Duodenal mucosa (tissue), 2 donors: ENCODE measurements around the gene MTRF1L.
A peak's percentile ranks its signal among the peaks of the same experiment; 100 is the strongest.
"Not testable (repeated sequence)": the region's sequence is repeated elsewhere in the genome, so short reads cannot be mapped to it uniquely, and the experiment has no call there.

Experiments used
- H3K27ac ChIP-seq: one replicate; pipeline ENCODE4 v1.7.0; 2013; ENCODE audit warnings: low read depth, low read length
- H3K27me3 ChIP-seq, 2 donors: one replicate each; pipeline ENCODE4 v1.7.0; 2013; ENCODE audit warnings: low read length in 2 of 2, control low read depth in 1 of 2; ENCODE audit not compliant: insufficient read depth in 2 of 2, control insufficient read depth in 1 of 2
- H3K36me3 ChIP-seq, 2 donors: one replicate each; pipeline ENCODE4 v1.7.0; 2013; ENCODE audit warnings: low read length in 2 of 2, control low read depth in 1 of 2; ENCODE audit not compliant: insufficient read depth in 2 of 2, control insufficient read depth in 1 of 2
- H3K4me1 ChIP-seq, 2 donors: one replicate each; pipeline ENCODE4 v1.7.0; 2013; ENCODE audit warnings: low read length in 2 of 2, control low read depth in 1 of 2; ENCODE audit not compliant: insufficient read depth in 2 of 2, control insufficient read depth in 1 of 2
- H3K4me3 ChIP-seq, 2 donors: one replicate each; pipeline ENCODE4 v1.7.0; 2013; ENCODE audit warnings: low read length in 2 of 2, low read depth in 1 of 2
- H3K9ac ChIP-seq, 2 donors: one replicate each; pipeline ENCODE4 v1.7.0; 2013; ENCODE audit warnings: low read length in 2 of 2, low read depth in 1 of 2
- H3K9me3 ChIP-seq, 2 donors: one replicate each; pipeline ENCODE4 v1.7.0; 2013; ENCODE audit warnings: low read length in 2 of 2, control low read depth in 1 of 2; ENCODE audit not compliant: control insufficient read depth in 1 of 2

Gene MTRF1L

DNA sequence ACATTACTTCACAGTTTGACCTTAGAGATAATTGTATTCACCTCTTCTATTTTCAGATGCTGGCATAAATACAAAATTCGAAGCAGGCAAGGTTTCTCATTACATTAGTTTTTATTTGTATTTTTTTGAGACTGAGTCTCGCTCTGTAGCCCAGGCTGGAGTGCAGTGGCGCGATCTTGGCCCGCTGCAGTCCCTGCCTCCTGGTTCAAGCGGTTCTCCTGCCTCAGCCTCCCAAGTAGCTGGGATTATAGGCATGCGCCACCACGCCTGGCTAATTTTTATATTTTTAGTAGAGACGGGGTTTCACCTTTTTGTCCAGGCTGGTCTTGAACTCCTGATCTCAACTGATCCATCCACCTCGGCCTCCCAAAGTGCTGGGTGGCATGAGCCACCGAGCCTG lies 17.2 kb downstream of the MTRF1L start:
- not testable (repeated sequence) for H3K9ac ChIP-seq, H3K27ac ChIP-seq, H3K9me3 ChIP-seq, H3K4me3 ChIP-seq, H3K36me3 ChIP-seq, H3K27me3 ChIP-seq
- peaks cover 23% of the 10 kb centered on the region in 2 donors for H3K4me1 ChIP-seq

DNA sequence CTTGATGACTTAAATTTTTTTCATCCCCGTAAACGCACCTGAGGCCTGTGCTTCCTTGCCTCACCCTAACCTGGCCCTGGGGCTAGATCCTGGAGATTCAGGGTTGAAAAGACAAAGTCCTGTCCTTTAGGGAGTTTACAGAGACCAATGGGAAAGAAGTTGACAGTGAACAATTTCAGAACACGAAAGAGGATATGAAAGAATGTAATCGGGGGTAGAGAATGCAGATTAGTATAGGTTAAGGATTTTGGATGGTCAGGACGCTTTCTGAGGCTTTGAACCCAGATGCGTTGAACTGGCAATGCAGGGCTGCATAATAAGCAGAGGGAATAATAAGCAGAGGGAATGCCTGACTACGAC lies 18.0 kb downstream of the MTRF1L start:
- H3K27me3 ChIP-seq: no peaks in the 10 kb centered on the region
- no peaks in the 10 kb centered on the region for H3K9me3 ChIP-seq
- H3K36me3 ChIP-seq: peaks cover 0 to 3% of the 10 kb centered on the region in 2 donors
- peaks cover 23 to 26% of the 10 kb centered on the region in 2 donors for H3K4me1 ChIP-seq
- peak overlapping the region; percentile 92 to 97 for H3K4me3 ChIP-seq
- peak overlapping the region; percentile 43 to 82 for H3K9ac ChIP-seq
- no peak overlapping the region for H3K27ac ChIP-seq

DNA sequence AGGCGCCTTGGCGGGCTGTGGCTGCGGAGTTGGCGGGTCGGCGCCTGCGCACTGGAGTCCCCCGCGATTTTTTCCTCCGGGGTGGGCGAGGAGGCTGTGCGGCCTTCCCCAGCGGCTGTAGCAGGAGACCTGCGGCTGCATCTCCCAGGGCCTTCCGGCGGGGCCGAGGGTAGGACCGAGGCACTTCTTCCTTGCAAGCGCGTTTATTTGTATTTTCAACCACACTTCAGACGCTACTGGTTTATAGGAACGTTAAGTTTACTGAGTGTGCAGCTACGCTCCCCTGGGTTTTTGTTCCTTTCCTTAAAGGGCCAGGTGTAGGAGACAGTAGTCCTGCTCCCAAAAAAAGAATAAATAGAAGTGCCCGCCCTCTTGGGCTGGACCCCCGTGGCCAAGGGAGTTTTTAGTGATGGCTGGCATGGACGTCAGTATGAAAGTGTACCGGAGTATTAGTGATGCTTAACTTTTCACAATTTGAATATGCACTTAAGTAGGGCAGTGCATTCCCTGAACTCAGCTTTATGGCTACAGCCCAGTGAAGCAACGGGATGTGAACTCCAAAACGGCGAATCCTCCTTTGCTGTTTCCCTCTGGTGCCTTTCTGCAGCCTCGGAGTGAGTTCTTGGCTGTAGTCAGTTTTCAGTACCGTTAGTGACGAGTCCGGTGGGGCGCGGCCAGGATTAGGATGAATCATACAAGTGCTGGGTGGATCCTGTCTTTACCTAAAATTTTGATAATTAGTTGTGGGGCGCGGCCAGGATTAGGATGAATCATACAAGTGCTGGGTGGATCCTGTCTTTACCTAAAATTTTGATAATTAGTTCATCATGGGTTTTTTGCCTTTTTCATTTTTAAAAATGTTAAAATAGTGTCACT lies 18.6 kb downstream of the MTRF1L start:
- Histone ChIP-seq H3K4me3 (peak overlapping the region; percentile 92 to 97), H3K27ac (peak overlapping the region; percentile 87), H3K9me3 (no peaks in the 10 kb centered on the region), H3K4me1 (peaks cover 23 to 26% of the 10 kb centered on the region in 2 donors), H3K36me3 (peaks cover 0 to 3% of the 10 kb centered on the region in 2 donors), H3K27me3 (no peaks in the 10 kb centered on the region), H3K9ac (peak overlapping the region; percentile 82 to 91)

DNA sequence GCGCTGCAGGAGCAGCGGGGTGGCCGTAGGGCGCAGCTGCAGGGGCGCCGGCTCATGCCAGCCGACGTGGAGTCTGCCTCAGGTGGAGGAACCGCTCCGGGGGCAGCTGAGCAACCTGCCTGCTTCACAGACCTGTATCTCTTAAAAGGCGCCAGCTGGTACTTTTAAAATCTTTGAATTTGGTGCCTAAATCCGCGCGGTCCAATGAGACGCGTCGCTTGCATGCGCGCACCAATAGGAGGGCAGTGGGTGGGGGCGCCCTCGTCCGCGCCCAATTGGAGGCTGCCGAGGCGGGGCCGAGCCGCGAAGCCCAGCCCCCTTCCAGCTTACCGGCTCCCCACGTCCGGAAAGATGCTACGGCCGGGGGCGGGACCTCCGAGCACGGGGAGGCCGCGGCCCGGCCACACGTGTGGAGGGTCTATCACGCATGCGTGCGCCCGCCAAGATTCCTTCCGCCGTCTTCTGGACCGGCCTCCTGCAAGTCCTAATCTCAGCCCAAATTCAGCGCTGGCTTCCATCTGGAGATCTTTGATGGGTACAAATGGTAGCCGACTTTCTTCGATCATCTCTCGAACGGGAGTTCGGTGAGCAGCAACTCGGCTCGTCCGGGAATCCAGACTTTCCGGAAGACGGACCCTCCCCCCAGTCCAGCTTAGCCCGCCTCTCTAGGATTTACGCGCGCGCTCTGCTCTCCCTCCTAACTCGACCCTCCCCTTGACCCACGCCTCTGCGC lies 19.4 kb downstream of the MTRF1L start, which contains the start of gene FBXO5:
Gene FBXO5 (minus strand): TSS at position 138 of the 733 bp plus-strand sequence. CDS start 82 bp downstream, at position 56.
- H3K9me3 ChIP-seq: no peaks in the 10 kb centered on the region
- peaks cover 0 to 3% of the 10 kb centered on the region in 2 donors for H3K36me3 ChIP-seq
- H3K27me3 ChIP-seq: no peaks in the 10 kb centered on the region
- peak within 1 kb of the TSS; percentile 82 to 91 for H3K9ac ChIP-seq
- peak within 1 kb of the TSS; percentile 87 for H3K27ac ChIP-seq
- H3K4me1 ChIP-seq: peaks cover 23 to 26% of the 10 kb centered on the region in 2 donors
- peak within 1 kb of the TSS; percentile 92 to 97 for H3K4me3 ChIP-seq

DNA sequence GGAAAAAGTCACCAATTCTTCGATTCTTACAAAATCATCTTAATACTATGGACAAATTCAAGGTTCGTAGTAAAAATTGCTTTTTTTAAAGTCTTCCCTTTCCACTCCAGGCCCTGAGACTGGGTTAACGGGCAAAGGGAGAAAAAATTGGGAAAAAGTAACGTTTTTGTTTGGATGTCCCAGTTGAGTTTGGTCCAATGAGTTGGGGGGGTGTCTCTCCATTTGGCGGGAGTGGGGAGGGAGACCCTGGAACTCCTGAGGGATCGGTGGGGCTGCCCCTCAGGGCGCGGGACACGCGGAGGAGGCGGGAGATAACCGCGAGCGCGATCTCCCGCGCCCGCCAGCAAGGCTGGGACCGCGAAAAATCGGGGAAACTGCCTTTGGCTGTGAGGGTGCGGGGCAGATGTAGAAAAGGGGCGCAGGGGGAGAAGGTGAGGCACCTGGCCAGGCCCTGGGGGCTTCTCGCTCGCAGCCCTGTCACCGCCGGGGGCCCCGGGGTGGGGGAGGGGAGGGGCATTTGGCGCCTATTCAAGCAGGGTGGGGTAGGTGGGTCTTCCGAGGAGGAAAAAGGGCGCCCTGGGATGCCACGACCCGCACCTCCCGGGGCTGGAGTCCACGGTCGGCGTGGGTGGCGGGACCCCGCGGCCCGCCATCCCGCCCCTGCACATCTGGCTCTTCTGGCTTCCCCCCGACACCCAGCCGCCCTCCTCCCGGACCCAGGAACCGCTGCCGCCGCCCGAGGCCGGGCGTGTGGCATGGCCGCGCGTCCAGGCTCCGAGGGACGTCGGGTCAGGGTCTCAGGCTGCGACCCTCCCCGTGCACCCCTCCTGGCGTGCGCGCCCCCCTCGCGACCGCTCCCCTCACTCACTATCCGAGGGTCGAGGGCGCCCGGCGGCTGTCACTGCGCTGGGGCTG lies 20.3 kb downstream of the MTRF1L start:
- Histone ChIP-seq H3K9ac (peak overlapping the region in 1 of 2 donors; percentile 16), H3K27me3 (no peaks in the 10 kb centered on the region), H3K9me3 (no peaks in the 10 kb centered on the region), H3K27ac (no peak overlapping the region), H3K4me1 (peaks cover 23 to 32% of the 10 kb centered on the region in 2 donors), H3K4me3 (peak overlapping the region; percentile 92 to 97), H3K36me3 (peaks cover 0 to 3% of the 10 kb centered on the region in 2 donors)

DNA sequence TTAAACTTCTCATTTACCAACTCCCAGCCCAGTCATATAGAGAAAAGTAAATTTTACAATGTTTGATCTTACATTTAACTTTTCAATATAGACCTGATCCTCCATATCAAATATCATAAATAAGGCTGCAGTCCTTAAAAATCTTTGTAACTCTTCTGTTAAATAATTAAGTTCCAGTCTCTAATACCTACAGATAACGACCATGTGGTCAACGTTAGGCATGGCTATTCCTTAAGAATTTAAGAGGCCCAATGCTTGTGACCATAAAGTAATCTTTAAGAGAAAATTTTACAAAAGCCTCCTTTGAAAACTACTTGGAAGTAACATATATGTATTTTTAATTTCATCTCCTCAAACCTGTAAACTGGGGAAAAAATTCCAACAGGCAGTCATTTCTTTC lies 21.3 kb downstream of the MTRF1L start:
- H3K36me3 ChIP-seq: peaks cover 6% of the 10 kb centered on the region in 2 donors
- no peak overlapping the region for H3K9ac ChIP-seq
- no peak overlapping the region for H3K4me3 ChIP-seq
- peaks cover 23 to 32% of the 10 kb centered on the region in 2 donors for H3K4me1 ChIP-seq
- no peaks in the 10 kb centered on the region for H3K27me3 ChIP-seq
- no peaks in the 10 kb centered on the region for H3K9me3 ChIP-seq
- H3K27ac ChIP-seq: no peak overlapping the region

DNA sequence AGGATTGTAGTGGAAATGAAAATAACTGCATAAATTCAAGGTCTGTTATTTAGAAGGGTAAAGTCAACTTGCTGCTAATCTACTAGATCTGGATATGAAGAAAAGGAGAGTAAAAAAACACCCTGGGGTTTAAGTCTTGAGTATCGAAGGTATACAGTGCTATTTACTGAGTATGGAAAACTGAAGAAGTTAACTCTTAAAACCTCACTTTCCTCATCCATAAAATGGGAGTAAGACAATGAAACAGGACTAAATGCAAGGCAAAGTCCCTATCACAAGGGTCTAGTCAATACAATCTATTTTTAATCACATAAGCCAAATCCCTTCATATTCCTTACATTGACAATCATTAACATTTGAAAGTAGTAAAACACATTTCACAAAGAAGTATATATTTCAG lies 21.9 kb downstream of the MTRF1L start:
- H3K9ac ChIP-seq: no peak overlapping the region
- no peak overlapping the region for H3K27ac ChIP-seq
- peaks cover 6% of the 10 kb centered on the region in 2 donors for H3K36me3 ChIP-seq
- no peaks in the 10 kb centered on the region for H3K9me3 ChIP-seq
- peaks cover 23 to 32% of the 10 kb centered on the region in 2 donors for H3K4me1 ChIP-seq
- no peaks in the 10 kb centered on the region for H3K27me3 ChIP-seq
- H3K4me3 ChIP-seq: peak overlapping the region in 1 of 2 donors; percentile 19

DNA sequence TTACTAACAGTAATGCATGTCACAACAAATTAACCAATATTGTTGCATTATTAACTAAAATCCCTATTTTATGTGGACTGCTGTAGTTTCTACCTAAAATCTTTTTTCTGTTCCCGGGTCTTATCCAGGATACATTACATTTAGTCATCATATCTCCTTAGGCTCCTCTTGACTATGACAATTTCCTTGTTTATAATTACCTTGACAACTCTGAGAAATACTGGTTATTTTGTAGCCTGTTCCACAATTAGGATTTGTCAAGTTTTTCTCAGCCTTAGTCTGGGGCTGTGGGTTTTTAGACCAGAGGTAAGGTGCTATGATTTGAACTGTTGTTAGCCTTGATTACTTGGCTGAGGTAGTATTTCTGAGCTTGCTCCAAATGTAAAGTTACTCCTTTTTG lies 23.4 kb downstream of the MTRF1L start:
- H3K27ac ChIP-seq: no peak overlapping the region
- peaks cover 14 to 32% of the 10 kb centered on the region in 2 donors for H3K4me1 ChIP-seq
- peaks cover 6 to 19% of the 10 kb centered on the region in 2 donors for H3K36me3 ChIP-seq
- no peak overlapping the region for H3K9ac ChIP-seq
- H3K4me3 ChIP-seq: no peak overlapping the region
- H3K27me3 ChIP-seq: no peaks in the 10 kb centered on the region
- no peaks in the 10 kb centered on the region for H3K9me3 ChIP-seq

DNA sequence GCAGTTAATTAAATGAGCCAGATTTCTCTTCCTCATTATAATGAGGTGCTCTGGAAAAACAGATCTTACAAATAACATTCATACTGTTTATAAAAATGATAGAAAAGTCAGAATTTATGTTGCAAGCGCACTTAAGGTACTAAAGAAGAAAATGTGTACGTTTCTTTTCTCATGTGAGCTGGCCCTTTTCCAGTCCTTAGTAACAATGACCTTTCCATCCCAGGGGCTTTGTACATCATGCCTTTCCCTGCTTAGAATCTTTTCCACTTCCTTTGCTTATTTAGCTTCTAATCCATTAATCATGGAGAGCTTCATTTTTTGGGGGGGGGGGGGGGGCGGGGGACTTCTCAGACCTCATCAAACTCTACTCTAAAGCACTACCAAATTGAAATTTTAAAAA lies 24.5 kb downstream of the MTRF1L start:
- Histone ChIP-seq H3K4me3 (no peak overlapping the region), H3K36me3 (peaks cover 6 to 20% of the 10 kb centered on the region in 2 donors), H3K9ac (no peak overlapping the region), H3K9me3 (no peaks in the 10 kb centered on the region), H3K27me3 (no peaks in the 10 kb centered on the region), H3K4me1 (peaks cover 14 to 32% of the 10 kb centered on the region in 2 donors), H3K27ac (no peak overlapping the region)
